ENCODE measurements around the gene TAGLN2. TPM values are rescaled to one million over a fixed set of nuclear protein-coding genes. Genes with fewer than 3 reads are reported as not detected.

Gene TAGLN2
- polyA plus RNA-seq, 4 donors, result 244 to 472 (median 400) TPM

DNA sequence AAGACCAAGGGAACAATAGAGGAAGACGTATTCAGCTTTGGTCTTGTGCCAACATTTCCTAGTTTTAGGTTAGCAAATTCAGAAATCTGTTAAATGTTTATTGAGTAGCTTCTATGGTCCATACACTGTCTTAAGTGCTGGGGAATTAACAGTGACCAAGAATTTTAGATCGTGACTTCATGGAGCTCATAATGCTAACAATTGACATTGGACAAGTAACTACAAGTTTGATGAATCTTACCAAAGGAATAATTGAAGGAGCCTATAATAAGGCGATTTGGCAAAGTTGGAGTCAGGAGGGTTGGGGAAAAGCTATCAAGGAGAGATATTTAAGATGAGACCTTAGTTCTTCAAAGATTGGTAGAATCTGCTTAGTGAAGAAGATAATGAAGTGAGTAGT, 30.1 kb upstream of the TAGLN2 start:
- DNase-seq, result no peak
- H3K27me3 ChIP-seq (ENCODE audit: control insufficient read depth in 3 of 3, insufficient read depth in 3 of 3, low read length in 3 of 3), result no peaks in the 10 kb centered on the region
- H3K4me3 ChIP-seq (ENCODE audit: low read depth in 1 of 3, low read length in 3 of 3), result no peak overlapping the region
- H3K4me1 ChIP-seq (ENCODE audit: control insufficient read depth in 3 of 3, insufficient read depth in 2 of 3, low read depth in 1 of 3, low read length in 2 of 3), result peaks cover 0 to 20% (median 2%) of the 10 kb centered on the region in 3 donors
- no peak for FAIRE-seq
- no peaks in the 10 kb centered on the region for H3K9me3 ChIP-seq (ENCODE audit: control insufficient read depth in 2 of 2, insufficient read depth in 1 of 2, low read depth in 1 of 2, low read length in 1 of 2)
- WGBS, 3 donors, result 83 to 96% (median 88%) methylated on average over 3 of the region's 3 CpGs
- H3K36me3 ChIP-seq (ENCODE audit: control insufficient read depth in 3 of 3, insufficient read depth in 2 of 3, low read depth in 1 of 3, low read length in 3 of 3), result no peaks in the 10 kb centered on the region
- H3K27ac ChIP-seq (ENCODE audit: low read depth in 1 of 3, low read length in 2 of 3), result no peak overlapping the region

DNA sequence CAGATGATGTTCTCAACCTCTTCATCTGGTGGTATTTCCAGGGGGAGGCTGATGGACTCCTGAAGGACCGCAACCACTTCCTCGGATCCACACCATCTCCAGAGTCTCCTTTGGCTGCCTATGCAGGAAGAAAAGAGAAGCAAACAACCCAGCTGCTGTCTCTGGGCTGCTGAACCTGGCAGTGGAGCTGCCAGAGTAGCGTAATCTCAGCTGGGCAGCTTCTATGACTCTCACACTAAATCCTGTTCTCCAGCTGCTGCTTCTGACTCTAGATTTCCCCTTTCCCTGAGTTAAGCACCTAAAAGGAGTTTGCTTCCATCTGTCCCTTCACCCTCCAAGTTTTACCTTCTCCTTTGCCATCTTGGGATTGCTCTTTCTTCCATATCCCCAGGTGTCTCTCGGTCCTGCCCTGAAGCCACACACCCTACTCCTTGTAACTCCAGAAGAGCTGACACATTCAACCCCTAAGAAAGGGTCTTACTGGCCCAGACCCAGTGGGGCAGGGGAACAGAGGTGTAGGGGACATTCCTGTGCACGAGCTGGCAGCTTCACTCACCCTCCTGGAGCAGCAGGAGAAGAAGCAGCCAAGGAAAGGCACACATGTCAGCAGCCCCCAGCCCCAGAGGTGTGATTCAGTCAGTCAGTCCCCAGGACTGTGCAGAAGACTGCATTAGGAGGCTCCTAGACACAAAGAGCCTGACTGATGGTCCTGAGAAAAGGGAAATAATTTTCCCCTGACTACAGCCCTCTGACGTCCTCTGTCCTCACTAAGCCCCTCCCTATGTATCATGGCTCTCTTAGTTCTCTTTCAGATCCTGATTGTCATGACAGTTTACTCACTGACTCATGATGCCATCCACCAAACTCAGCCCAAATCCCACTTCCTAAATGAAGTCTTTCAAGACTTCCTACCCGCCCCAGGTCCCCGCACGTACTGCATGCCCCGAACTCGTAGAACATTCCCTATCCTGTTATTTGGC, 28.5 kb upstream of the TAGLN2 start, which contains the start of gene SLAMF9:
Gene SLAMF9, minus strand, starts transcription at position 702 of the 980 bp plus-strand sequence. Its CDS starts 100 bp downstream, at position 602.
- no peak within 1 kb of the TSS for H3K4me3 ChIP-seq (ENCODE audit: low read depth in 1 of 3, low read length in 3 of 3)

DNA sequence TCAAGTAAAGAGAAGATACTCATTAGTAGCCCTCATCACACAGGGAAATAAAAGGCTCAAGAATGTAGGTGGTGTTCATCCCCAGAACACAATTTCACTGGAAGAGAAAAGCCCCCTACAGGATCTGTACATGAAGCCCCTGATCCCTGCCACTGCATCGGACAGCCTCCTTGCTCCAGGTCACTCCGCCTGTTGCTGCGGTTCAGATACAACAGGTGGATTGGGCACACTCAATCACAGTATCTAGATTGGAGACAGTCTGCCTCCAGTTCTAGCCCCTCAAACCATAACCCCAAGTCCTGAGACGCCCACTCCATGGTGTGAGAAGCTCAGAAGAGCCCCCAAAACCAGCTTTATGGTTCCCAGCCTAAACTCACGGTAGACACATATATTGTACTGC, 27.6 kb upstream of the TAGLN2 start:
- H3K4me1 ChIP-seq (ENCODE audit: control insufficient read depth in 3 of 3, insufficient read depth in 2 of 3, low read depth in 1 of 3, low read length in 2 of 3), result peaks cover 0 to 19% (median 3%) of the 10 kb centered on the region in 3 donors
- no peaks in the 10 kb centered on the region for H3K27me3 ChIP-seq (ENCODE audit: control insufficient read depth in 3 of 3, insufficient read depth in 3 of 3, low read length in 3 of 3)
- FAIRE-seq, result no peak
- DNase-seq, result no peak
- no peaks in the 10 kb centered on the region for H3K36me3 ChIP-seq (ENCODE audit: control insufficient read depth in 3 of 3, insufficient read depth in 2 of 3, low read depth in 1 of 3, low read length in 3 of 3)
- no peaks in the 10 kb centered on the region for H3K9me3 ChIP-seq (ENCODE audit: control insufficient read depth in 2 of 2, insufficient read depth in 1 of 2, low read depth in 1 of 2, low read length in 1 of 2)
- H3K27ac ChIP-seq (ENCODE audit: low read depth in 1 of 3, low read length in 2 of 3), result no peak overlapping the region
- 86 to 90% (median 87%) methylated on average over 5 of the region's 5 CpGs for WGBS, 3 donors
- H3K4me3 ChIP-seq (ENCODE audit: low read depth in 1 of 3, low read length in 3 of 3), result no peak overlapping the region

More for the DNA sequence above, 28.5 kb upstream of the TAGLN2 start, which contains the start of gene SLAMF9:
- Histone ChIP-seq H3K4me1 (ENCODE audit: control insufficient read depth in 3 of 3, insufficient read depth in 2 of 3, low read depth in 1 of 3, low read length in 2 of 3) (peaks cover 0 to 21% (median 4%) of the 10 kb centered on the region in 3 donors), H3K9me3 (ENCODE audit: control insufficient read depth in 2 of 2, insufficient read depth in 1 of 2, low read depth in 1 of 2, low read length in 1 of 2) (no peaks in the 10 kb centered on the region), H3K36me3 (ENCODE audit: control insufficient read depth in 3 of 3, insufficient read depth in 2 of 3, low read depth in 1 of 3, low read length in 3 of 3) (no peaks in the 10 kb centered on the region), H3K27me3 (ENCODE audit: control insufficient read depth in 3 of 3, insufficient read depth in 3 of 3, low read length in 3 of 3) (no peaks in the 10 kb centered on the region), H3K27ac (ENCODE audit: low read depth in 1 of 3, low read length in 2 of 3) (no peak within 1 kb of the TSS)
- FAIRE-seq (no peak), DNase-seq (no peak)
- WGBS, 3 donors, result 67 to 81% (median 78%) methylated on average over 11 of the region's 11 CpGs

DNA sequence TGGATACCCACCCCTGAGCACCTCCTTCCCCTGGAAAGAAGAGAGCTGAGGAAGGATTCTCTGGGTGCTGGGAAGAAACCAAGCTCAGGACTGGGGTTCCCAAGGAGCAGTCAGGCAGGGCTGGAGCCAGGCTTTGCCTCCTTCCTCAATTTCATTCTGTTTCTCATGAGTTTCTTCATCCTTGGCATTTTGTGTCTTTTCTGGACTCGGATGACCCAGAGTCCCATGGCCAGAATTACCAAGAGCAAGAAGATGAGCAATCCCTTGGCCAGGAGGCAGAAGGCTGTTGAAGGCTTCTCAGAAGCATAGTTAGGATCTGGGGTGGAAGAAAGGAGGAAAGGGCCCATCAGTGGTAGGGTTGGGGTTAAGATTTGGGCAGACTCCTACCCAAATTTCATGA, 26.2 kb upstream of the TAGLN2 start:
- no peaks in the 10 kb centered on the region for H3K36me3 ChIP-seq (ENCODE audit: control insufficient read depth in 3 of 3, insufficient read depth in 2 of 3, low read depth in 1 of 3, low read length in 3 of 3)
- no peak overlapping the region for H3K4me3 ChIP-seq (ENCODE audit: low read depth in 1 of 3, low read length in 3 of 3)
- H3K27ac ChIP-seq (ENCODE audit: low read depth in 1 of 3, low read length in 2 of 3), result no peak overlapping the region
- FAIRE-seq, result no peak
- H3K9me3 ChIP-seq (ENCODE audit: control insufficient read depth in 2 of 2, insufficient read depth in 1 of 2, low read depth in 1 of 2, low read length in 1 of 2), result no peaks in the 10 kb centered on the region
- no peaks in the 10 kb centered on the region for H3K27me3 ChIP-seq (ENCODE audit: control insufficient read depth in 3 of 3, insufficient read depth in 3 of 3, low read length in 3 of 3)
- no peak for DNase-seq
- H3K4me1 ChIP-seq (ENCODE audit: control insufficient read depth in 3 of 3, insufficient read depth in 2 of 3, low read depth in 1 of 3, low read length in 2 of 3), result peaks cover 0 to 18% (median 2%) of the 10 kb centered on the region in 3 donors
- WGBS, 3 donors, result 78 to 89% (median 81%) methylated on average over 1 of the region's 1 CpG

DNA sequence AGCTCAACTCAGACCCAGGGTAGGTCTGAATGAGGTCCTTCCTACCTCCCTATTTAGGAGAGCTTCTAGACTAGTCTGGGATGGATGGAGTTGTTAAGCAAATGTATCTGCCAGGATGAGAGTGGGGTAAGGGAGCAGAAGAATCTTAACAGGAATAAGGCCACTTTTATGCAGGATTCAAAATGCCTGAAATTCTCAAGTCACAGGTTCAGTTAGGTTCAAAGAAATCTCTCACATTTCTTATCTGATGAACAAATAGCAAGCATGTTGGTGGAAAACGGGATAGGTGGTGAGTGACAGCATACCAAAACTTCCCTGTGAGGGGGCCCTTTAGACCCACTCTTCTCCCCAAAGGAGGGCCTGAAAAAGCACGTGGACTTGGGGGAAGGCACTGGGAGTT, 25.7 kb upstream of the TAGLN2 start:
- Histone ChIP-seq H3K9me3 (ENCODE audit: control insufficient read depth in 2 of 2, insufficient read depth in 1 of 2, low read depth in 1 of 2, low read length in 1 of 2) (no peaks in the 10 kb centered on the region), H3K4me1 (ENCODE audit: control insufficient read depth in 3 of 3, insufficient read depth in 2 of 3, low read depth in 1 of 3, low read length in 2 of 3) (peaks cover 0 to 23% (median 2%) of the 10 kb centered on the region in 3 donors), H3K36me3 (ENCODE audit: control insufficient read depth in 3 of 3, insufficient read depth in 2 of 3, low read depth in 1 of 3, low read length in 3 of 3) (no peaks in the 10 kb centered on the region), H3K4me3 (ENCODE audit: low read depth in 1 of 3, low read length in 3 of 3) (no peak overlapping the region), H3K27me3 (ENCODE audit: control insufficient read depth in 3 of 3, insufficient read depth in 3 of 3, low read length in 3 of 3) (no peaks in the 10 kb centered on the region), H3K27ac (ENCODE audit: low read depth in 1 of 3, low read length in 2 of 3) (no peak overlapping the region)
- no peak for DNase-seq
- 65 to 81% (median 69%) methylated on average over 2 of the region's 2 CpGs for WGBS, 3 donors
- no peak for FAIRE-seq

DNA sequence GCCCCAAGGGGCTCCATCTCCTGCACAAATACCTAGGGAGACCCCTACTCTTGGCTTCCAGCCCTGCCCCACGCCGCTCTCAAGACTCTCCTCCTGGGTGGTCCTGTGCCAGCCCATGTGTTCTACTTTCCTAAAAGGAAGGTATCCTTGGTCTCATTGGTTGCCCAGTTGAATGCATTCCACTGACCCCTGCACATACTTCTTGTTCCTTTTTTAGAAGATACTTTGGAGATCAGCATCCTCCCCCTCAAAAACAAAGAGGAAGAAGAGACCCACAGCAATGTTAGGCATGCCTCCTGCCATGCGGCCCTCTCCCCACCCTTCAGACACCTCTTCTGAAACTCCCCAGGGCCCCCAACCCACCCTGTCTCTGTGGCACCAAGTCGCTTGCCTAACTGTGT, 24.7 kb upstream of the TAGLN2 start:
- Histone ChIP-seq H3K9me3 (ENCODE audit: control insufficient read depth in 2 of 2, insufficient read depth in 1 of 2, low read depth in 1 of 2, low read length in 1 of 2) (no peaks in the 10 kb centered on the region), H3K4me1 (ENCODE audit: control insufficient read depth in 3 of 3, insufficient read depth in 2 of 3, low read depth in 1 of 3, low read length in 2 of 3) (peaks cover 2 to 24% (median 2%) of the 10 kb centered on the region in 3 donors), H3K27me3 (ENCODE audit: control insufficient read depth in 3 of 3, insufficient read depth in 3 of 3, low read length in 3 of 3) (no peaks in the 10 kb centered on the region), H3K36me3 (ENCODE audit: control insufficient read depth in 3 of 3, insufficient read depth in 2 of 3, low read depth in 1 of 3, low read length in 3 of 3) (no peaks in the 10 kb centered on the region), H3K4me3 (ENCODE audit: low read depth in 1 of 3, low read length in 3 of 3) (no peak overlapping the region), H3K27ac (ENCODE audit: low read depth in 1 of 3, low read length in 2 of 3) (no peak overlapping the region)
- FAIRE-seq, result no peak
- no peak for DNase-seq
- 86 to 96% (median 92%) methylated on average over 4 of the region's 4 CpGs for WGBS, 3 donors

DNA sequence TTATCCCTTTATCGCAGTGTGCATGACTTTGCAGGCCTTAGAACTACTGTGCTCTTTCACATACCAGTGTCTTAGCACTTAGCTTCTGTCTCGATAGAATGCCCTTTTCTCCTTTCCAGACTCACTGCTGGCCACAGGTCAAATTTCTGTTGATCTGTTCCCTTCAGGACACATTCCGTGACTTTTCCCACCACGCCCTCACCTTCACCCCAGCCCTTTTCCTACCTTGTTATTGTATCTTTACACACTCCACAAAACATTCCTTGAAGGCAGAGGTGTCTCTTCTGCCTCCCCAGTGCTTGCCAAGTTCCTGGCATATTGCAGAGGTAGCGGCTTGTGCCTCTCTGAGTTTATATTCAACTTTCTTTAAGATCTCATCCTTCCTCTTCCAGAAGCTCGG, 23.8 kb upstream of the TAGLN2 start:
- peaks cover 0 to under 1% (median 0%) of the 10 kb centered on the region in 3 donors for H3K36me3 ChIP-seq (ENCODE audit: control insufficient read depth in 3 of 3, insufficient read depth in 2 of 3, low read depth in 1 of 3, low read length in 3 of 3)
- H3K4me1 ChIP-seq (ENCODE audit: control insufficient read depth in 3 of 3, insufficient read depth in 2 of 3, low read depth in 1 of 3, low read length in 2 of 3), result peaks cover 2 to 30% (median 2%) of the 10 kb centered on the region in 3 donors
- H3K27me3 ChIP-seq (ENCODE audit: control insufficient read depth in 3 of 3, insufficient read depth in 3 of 3, low read length in 3 of 3), result no peaks in the 10 kb centered on the region
- H3K4me3 ChIP-seq (ENCODE audit: low read depth in 1 of 3, low read length in 3 of 3), result no peak overlapping the region
- H3K9me3 ChIP-seq (ENCODE audit: control insufficient read depth in 2 of 2, insufficient read depth in 1 of 2, low read depth in 1 of 2, low read length in 1 of 2), result no peaks in the 10 kb centered on the region
- no peak for FAIRE-seq
- DNase-seq, result peak in 1 of 2 donors; percentile 81
- WGBS, 3 donors, result 29 to 61% (median 38%) methylated on average over 6 of the region's 6 CpGs
- peak overlapping the region in 2 of 3 donors; percentile 30 to 63 for H3K27ac ChIP-seq (ENCODE audit: low read depth in 1 of 3, low read length in 2 of 3)

DNA sequence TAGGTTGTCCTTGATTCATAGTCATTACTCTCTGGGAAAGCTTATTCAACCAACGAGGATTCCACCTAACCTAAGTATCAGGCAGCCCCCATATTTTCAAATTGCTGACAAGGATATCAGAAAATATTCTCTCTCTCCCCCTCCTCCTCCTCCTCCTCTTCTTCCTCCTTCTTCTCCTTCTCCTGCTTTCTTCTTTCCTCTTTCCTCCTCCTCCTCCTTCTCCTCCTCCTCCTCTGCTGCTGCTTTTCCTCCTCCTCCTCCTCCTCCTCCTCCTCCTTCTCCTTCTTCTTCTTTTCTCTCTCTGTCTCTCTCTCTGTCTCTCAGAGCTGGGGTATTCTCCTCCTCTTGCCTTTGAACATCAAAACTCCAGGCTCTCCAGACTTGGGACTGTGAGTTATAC, 22.6 kb upstream of the TAGLN2 start:
- Histone ChIP-seq H3K4me3 (ENCODE audit: low read depth in 1 of 3, low read length in 3 of 3) (no peak overlapping the region), H3K36me3 (ENCODE audit: control insufficient read depth in 3 of 3, insufficient read depth in 2 of 3, low read depth in 1 of 3, low read length in 3 of 3) (peaks cover 0 to 8% (median 0%) of the 10 kb centered on the region in 3 donors), H3K27me3 (ENCODE audit: control insufficient read depth in 3 of 3, insufficient read depth in 3 of 3, low read length in 3 of 3) (no peaks in the 10 kb centered on the region), H3K9me3 (ENCODE audit: control insufficient read depth in 2 of 2, insufficient read depth in 1 of 2, low read depth in 1 of 2, low read length in 1 of 2) (no peaks in the 10 kb centered on the region), H3K4me1 (ENCODE audit: control insufficient read depth in 3 of 3, insufficient read depth in 2 of 3, low read depth in 1 of 3, low read length in 2 of 3) (peaks cover 2 to 34% (median 4%) of the 10 kb centered on the region in 3 donors), H3K27ac (ENCODE audit: low read depth in 1 of 3, low read length in 2 of 3) (no peak overlapping the region)
- FAIRE-seq (no peak), DNase-seq (no peak)
- 54 to 69% (median 62%) methylated on average over 1 of the region's 1 CpG for WGBS, 3 donors

All from small intestine (tissue), 7 donors.